ENCODE measurements around the gene CASP4.

Gene CASP4

GRCh38 chr11:105004021-105004420 is 35.6 kb upstream of the CASP4 start:
- Histone ChIP-seq H3K79me2 (ENCODE audit: control insufficient read depth, low read length) (no peaks in the 10 kb centered on the region), H4K20me1 (ENCODE audit: control insufficient read depth, insufficient read depth, low read depth, low read length) (no peaks in the 10 kb centered on the region), H3K9me3 (ENCODE audit: control insufficient read depth, insufficient read depth, low read length) (no peaks in the 10 kb centered on the region), H3K36me3 (ENCODE audit: control insufficient read depth, low read length) (no peaks in the 10 kb centered on the region), H3K4me1 (ENCODE audit: control insufficient read depth, low read length) (no peaks in the 10 kb centered on the region), H3F3A (ENCODE audit: control insufficient read depth, insufficient read depth) (no peaks in the 10 kb centered on the region), H3K27me3 (ENCODE audit: control insufficient read depth, low read length) (no peaks in the 10 kb centered on the region), H3K4me2 (ENCODE audit: low read length) (no peak overlapping the region), H3K4me3 (ENCODE audit: low read length) (no peak overlapping the region), H3K27ac (ENCODE audit: low read depth, low read length) (no peak overlapping the region), H3K9me2 (replicated peaks; ENCODE audit: control insufficient read depth, low read length) (no peaks in the 10 kb centered on the region)
- TF ChIP-seq EZH2phosphoT487 (IDR thresholded peaks at IDR 0.05; ENCODE audit: borderline replicate concordance, low read length), result no peak
- no peak for TF ChIP-seq CTCF (IDR thresholded peaks at IDR 0.05; ENCODE audit: low read depth, low read length, poor library complexity, severe bottlenecking)

GRCh38 chr11:105003151-105003550 is 34.8 kb upstream of the CASP4 start:
- H3K9me2 ChIP-seq (replicated peaks; ENCODE audit: control insufficient read depth, low read length), result no peaks in the 10 kb centered on the region

GRCh38 chr11:105000797-105001196 is 32.4 kb upstream of the CASP4 start:
- H3F3A ChIP-seq (ENCODE audit: control insufficient read depth, insufficient read depth), result no peaks in the 10 kb centered on the region

More at GRCh38 chr11:105003151-105003550, 34.8 kb upstream of the CASP4 start:
- H3K4me3 ChIP-seq (ENCODE audit: low read length), result no peak overlapping the region
- H3K36me3 ChIP-seq (ENCODE audit: control insufficient read depth, low read length), result no peaks in the 10 kb centered on the region
- H3K4me2 ChIP-seq (ENCODE audit: low read length), result no peak overlapping the region
- no peaks in the 10 kb centered on the region for H4K20me1 ChIP-seq (ENCODE audit: control insufficient read depth, insufficient read depth, low read depth, low read length)
- no peak for TF ChIP-seq EZH2phosphoT487 (IDR thresholded peaks at IDR 0.05; ENCODE audit: borderline replicate concordance, low read length)
- TF ChIP-seq CTCF (IDR thresholded peaks at IDR 0.05; ENCODE audit: low read depth, low read length, poor library complexity, severe bottlenecking), result no peak
- H3K27me3 ChIP-seq (ENCODE audit: control insufficient read depth, low read length), result no peaks in the 10 kb centered on the region
- no peaks in the 10 kb centered on the region for H3K4me1 ChIP-seq (ENCODE audit: control insufficient read depth, low read length)
- H3F3A ChIP-seq (ENCODE audit: control insufficient read depth, insufficient read depth), result no peaks in the 10 kb centered on the region
- H3K79me2 ChIP-seq (ENCODE audit: control insufficient read depth, low read length), result no peaks in the 10 kb centered on the region
- no peak overlapping the region for H3K27ac ChIP-seq (ENCODE audit: low read depth, low read length)
- no peaks in the 10 kb centered on the region for H3K9me3 ChIP-seq (ENCODE audit: control insufficient read depth, insufficient read depth, low read length)

More at GRCh38 chr11:105000797-105001196, 32.4 kb upstream of the CASP4 start:
- Histone ChIP-seq H3K27me3 (ENCODE audit: control insufficient read depth, low read length) (no peaks in the 10 kb centered on the region), H3K9me3 (ENCODE audit: control insufficient read depth, insufficient read depth, low read length) (no peaks in the 10 kb centered on the region), H3K27ac (ENCODE audit: low read depth, low read length) (no peak overlapping the region), H3K4me1 (ENCODE audit: control insufficient read depth, low read length) (no peaks in the 10 kb centered on the region), H3K79me2 (ENCODE audit: control insufficient read depth, low read length) (no peaks in the 10 kb centered on the region), H3K4me3 (ENCODE audit: low read length) (no peak overlapping the region), H3K9me2 (replicated peaks; ENCODE audit: control insufficient read depth, low read length) (no peaks in the 10 kb centered on the region), H3K36me3 (ENCODE audit: control insufficient read depth, low read length) (no peaks in the 10 kb centered on the region), H4K20me1 (ENCODE audit: control insufficient read depth, insufficient read depth, low read depth, low read length) (no peaks in the 10 kb centered on the region), H3K4me2 (ENCODE audit: low read length) (no peak overlapping the region)
- TF ChIP-seq CTCF (IDR thresholded peaks at IDR 0.05; ENCODE audit: low read depth, low read length, poor library complexity, severe bottlenecking) (peak; percentile 78), EZH2phosphoT487 (IDR thresholded peaks at IDR 0.05; ENCODE audit: borderline replicate concordance, low read length) (no peak)
